ENCODE results near the gene AK6. TPM values are rescaled to one million over a fixed set of nuclear protein-coding genes. Genes with fewer than 3 reads are reported as not detected.

The AK6 gene
- total RNA-seq, 1 experiment from 2014 or later: 40.8 TPM

GRCh38 chr5:69313428-69313827 lies 55.9 kb downstream of the AK6 start:
- Histone ChIP-seq H4K8ac (replicated peaks; ENCODE audit: insufficient read length, low read depth, low read length) (peak overlapping the region; percentile 71), H3K9ac (ENCODE audit: extremely low read depth, insufficient read length, low read length) (no peak overlapping the region), H3K9me3 (ENCODE audit: control insufficient read depth, low read depth, low read length) (no peaks in the 10 kb centered on the region), H2AFZ (ENCODE audit: low read length) (no peak overlapping the region), H2BK5ac (ENCODE audit: insufficient read length, low read length) (no peak overlapping the region), H3K23ac (ENCODE audit: insufficient read length, low read depth, low read length) (no peak overlapping the region), H4K5ac (ENCODE audit: insufficient read length, low read depth, low read length) (no peak overlapping the region), H3K27ac (ENCODE audit: insufficient read length, low read depth, low read length) (no peak overlapping the region), H4K91ac (ENCODE audit: insufficient read length, low read depth, low read length) (no peak overlapping the region), H3K27me3 (ENCODE audit: insufficient read depth, low read length) (no peaks in the 10 kb centered on the region), H3K23me2 (ENCODE audit: insufficient read length, low read depth, low read length, poor library complexity, severe bottlenecking) (no peaks in the 10 kb centered on the region), H3K56ac (ENCODE audit: insufficient read length, low read depth, low read length) (no peak overlapping the region), H2BK120ac (ENCODE audit: low read depth, low read length, poor library complexity, severe bottlenecking) (no peak overlapping the region), H2AK5ac (ENCODE audit: insufficient read length, low read length) (no peak overlapping the region), H2BK12ac (ENCODE audit: insufficient read length, low read depth, low read length) (no peak overlapping the region), H3K79me2 (ENCODE audit: insufficient read depth, low read length) (no peaks in the 10 kb centered on the region), H3T11ph (ENCODE audit: low read length) (no peak overlapping the region), H3K4me1 (ENCODE audit: insufficient read depth, low read length) (no peaks in the 10 kb centered on the region), H2BK20ac (ENCODE audit: low read depth, low read length, poor library complexity, severe bottlenecking) (no peak overlapping the region), H3K18ac (ENCODE audit: insufficient read length, low read depth, low read length) (no peak overlapping the region), H3K4me2 (ENCODE audit: insufficient read depth, insufficient read length, low read length) (no peak overlapping the region), H3K79me1 (ENCODE audit: insufficient read depth, low read depth, low read length, poor library complexity, severe bottlenecking) (no peaks in the 10 kb centered on the region), H3K14ac (ENCODE audit: insufficient read depth, low read length) (no peak overlapping the region), H2BK15ac (ENCODE audit: low read depth, low read length) (no peak overlapping the region), H3K4ac (ENCODE audit: low read depth, low read length) (no peak overlapping the region), H4K20me1 (ENCODE audit: control insufficient read depth, insufficient read depth, insufficient read length) (no peaks in the 10 kb centered on the region)
- DNase-seq: no peak
- Mint-ChIP-seq H3K36me3 (ENCODE audit: insufficient read depth in 1 of 3, low read depth in 3 of 3) (peaks cover 9 to 21% (median 11%) of the 10 kb centered on the region in 3 experiments), H3K9me3 (peaks cover 18 to 19% of the 10 kb centered on the region in 2 experiments), H3K4me3 (no peak overlapping the region), H3K27me3 (ENCODE audit: low read depth) (no peaks in the 10 kb centered on the region), H3K4me1 (peaks cover 0 to 9% of the 10 kb centered on the region in 2 experiments; a peak in 1 of 4 replicates), H3K27ac (no peak overlapping the region)
- no peak for TF ChIP-seq CTCF (conservative IDR thresholded peaks at IDR 0.05)
- WGBS (ENCODE audit: extremely low coverage, insufficient read length, low lambda C conversion rate): no CpG with 5 or more reads among the region's 9 CpGs
